NCI-H1417 (cell line): ENCODE results near the gene PRDX6.
"Not testable (repeated sequence)": the region's sequence is repeated elsewhere in the genome, so short reads cannot be mapped to it uniquely, and the experiment has no call there.

Experiments used
- DNase-seq, 3 experiments: peaks; one replicate each; lab custom pipeline; 2025; lab: John Stamatoyannopoulos, UW

PRDX6 gene

GRCh38 chr1:173477286-173478093 lies at the start of gene PRDX6:
Gene PRDX6, plus strand, starts transcription at chr1:173477335. Its CDS starts 63 bp downstream, at chr1:173477398.
- peak; percentile 78 to 95 (median 91) for DNase-seq

DNA sequence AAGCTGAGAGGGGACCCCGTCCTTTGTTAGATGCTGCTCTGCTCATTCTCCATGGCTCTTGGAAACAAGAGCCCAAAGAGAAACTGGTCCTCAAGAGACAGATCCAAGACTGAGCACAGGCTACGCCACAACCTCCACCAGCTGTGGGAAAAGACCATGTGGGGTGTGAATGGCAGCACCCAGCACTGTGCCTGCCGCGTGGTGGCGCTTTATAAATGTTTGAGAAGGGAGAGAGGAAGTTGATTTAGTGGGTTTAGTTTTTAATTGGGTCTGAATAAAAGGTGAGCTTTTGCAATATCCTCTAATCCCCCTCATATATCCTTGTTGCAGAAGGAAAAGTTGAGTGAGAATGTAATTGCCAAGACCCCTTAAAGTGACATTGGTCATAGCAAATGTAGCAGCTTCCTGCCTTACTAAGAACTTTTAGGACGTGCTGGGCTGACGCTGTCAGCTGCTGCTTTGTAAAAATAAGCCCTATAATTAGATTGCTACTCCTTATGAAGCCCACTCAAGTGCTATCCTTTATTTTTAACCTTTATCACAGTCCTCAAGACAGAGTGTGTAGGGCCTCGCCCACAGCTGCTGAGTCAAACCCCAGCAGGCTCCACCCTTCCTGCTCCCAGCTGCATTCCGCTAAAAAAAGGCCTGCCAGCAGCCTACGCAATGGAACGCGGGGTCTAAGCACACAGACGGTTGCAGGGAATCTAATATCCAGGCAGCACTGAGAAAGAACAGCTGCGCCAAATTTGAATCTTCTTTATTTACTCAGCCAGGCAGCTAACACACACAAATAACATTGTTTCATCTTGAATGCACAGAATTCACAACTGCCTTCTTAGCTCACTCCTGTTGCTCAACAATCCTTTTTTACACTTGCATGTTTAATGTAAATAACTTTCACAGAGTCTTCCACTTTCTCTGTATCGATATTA lies 47.4 kb upstream of the PRDX6 start:
- peak in 2 of 3 experiments; percentile 27 to 52 for DNase-seq

DNA sequence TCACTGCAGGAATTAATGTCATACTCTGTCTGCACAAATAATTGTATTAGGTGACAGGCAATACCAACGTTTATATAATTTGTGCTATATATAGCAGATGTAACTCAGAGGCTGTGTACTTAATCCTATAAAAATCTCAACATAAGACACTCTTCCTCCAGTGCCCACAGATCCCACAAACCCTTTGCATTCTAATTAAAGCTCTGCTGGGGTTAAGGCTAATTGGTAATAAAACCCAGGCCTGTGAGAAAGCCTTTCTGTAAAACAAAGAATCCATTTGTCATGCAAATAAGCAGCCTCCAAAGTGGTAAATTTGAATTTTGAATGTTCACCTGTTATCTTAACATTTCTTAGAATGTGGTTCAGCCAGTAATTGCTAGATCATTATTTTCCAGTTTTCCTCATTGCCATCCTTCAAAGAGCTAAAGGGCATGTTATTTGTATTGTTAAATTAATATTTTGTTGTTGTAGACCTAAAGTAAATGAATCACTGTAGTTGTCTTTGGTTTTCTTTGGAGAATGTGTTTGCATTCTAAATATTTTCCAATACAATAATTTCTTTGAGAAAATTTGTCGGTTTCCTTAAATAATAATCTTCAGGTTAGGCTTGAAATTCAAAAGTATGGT lies 46.3 kb upstream of the PRDX6 start:
- no peak for DNase-seq

DNA sequence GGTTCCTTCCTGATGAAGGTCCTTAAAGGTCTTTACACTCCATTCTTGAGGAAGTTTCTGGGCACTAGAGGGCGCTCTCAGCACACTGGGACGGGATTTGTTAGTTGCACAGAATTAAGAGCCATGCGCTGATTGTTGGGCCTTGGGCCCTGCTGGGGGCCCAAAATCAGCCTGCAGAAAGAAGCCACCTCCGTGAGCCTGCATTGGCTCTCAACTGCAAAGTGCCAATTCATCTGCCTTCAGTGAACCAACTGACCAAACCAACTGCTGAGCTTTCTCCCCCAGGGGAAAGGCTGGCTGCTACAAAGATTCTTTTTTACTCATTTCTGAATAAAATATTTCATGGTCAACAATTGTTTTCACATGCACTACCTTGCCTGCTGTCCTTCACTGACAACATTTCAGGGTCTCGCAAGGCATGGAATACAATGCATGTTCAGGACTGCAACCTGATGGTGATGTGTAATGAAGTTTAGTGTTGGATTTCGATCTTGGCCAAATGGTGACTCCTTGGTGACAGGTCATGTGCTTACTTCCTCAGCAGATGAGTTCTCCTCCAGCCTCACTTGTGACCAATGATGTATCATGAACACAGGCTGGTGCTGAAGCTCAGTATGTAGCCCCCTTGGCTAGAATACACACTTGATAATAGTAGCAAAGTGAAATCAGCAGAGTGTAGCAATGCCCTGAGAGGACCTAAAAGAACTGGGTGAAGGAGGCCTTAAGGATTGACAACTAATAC lies 45.7 kb upstream of the PRDX6 start:
- peak; percentile 71 to 97 (median 93) for DNase-seq

GRCh38 chr1:173432331-173432730 lies 44.8 kb upstream of the PRDX6 start:
- no peak for DNase-seq

DNA sequence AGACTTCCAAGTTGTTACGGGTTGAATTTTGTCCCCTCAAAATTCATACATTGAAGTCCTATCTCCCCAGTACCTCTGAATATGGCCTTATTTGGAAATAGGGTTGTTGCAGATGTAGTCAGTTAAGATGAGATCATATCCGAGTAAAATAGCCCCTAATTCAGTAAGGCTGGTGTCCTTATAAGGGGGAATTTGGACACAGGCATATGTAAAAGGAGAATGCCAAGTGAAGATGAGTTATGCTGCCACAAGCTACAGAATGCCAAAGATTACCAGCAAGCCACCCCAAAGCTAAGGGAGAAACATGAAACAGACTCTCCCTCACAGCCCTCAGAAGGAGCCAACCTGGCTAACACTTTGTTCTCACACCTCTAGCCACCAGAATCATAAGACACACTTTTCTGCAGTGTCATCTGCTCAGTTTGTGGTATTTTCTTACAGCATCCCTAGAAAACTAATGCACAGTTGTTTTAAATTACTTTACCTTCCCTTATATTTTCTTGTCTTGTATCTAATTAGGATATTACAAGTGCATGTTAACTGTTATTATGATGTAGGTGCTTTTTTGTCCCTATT lies 43.3 kb upstream of the PRDX6 start:
- no peak for DNase-seq

GRCh38 chr1:173436841-173437428 lies 40.2 kb upstream of the PRDX6 start:
- DNase-seq: no peak

DNA sequence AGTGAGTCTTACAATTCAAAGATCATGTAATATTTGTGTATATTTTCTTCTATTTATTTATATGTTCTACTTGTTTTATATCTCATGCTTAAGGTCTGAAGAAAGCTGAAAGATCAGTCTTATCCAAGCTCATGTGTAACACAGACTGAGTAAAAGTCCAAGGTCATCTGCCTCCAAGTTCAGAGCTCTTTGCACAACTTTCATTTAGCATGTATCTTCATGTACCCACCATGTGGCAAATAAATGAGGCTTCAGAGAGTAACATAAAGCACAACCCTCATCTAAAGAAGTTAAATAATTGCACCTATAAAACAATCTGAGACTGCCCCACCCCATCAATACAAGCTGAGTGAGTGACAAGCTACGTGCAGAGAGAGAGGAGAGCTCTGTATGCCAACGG lies 38.5 kb upstream of the PRDX6 start:
- no peak for DNase-seq

- no peak for DNase-seq
Measured at GRCh38 chr1:173440430-173440829, 36.7 kb upstream of the PRDX6 start.

DNA sequence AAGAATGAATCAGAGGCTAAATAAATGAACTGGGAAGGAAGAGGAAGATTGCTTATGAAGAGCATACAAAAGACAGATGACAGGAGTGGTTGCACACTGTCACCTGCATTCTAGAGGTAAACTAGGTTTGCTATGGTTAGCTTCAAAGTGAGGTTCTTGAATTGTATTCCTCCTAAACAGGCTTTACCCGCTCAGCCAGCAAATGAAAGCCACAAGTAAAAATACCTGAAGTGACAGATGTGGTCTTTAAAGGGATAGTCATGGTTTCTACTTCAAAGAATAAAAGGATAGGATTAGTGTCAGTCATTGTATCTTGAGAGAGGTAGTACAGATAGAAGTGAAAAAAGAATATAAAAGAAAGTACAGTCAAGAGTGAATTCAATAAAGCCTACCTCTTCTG lies 32.4 kb upstream of the PRDX6 start:
- no peak for DNase-seq

DNA sequence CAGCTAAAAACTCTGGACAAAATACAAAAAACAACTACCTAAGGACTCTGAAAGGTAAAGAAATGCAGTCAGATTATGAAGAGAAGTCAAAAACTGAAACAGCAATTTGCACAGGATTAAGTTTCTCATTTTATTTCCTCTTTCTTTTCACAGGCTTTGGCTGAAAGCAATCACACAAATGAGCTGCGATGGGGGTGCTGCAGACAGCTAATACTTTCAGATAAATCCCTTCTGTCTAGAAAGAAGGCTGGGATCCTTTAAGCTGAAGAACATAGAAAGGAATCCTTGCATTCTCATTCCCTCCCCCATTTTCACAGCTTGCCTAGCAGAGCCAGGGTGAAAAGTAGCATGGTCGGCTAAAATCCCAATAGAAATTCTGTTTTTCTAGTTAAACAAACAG lies 32.0 kb upstream of the PRDX6 start:
- no peak for DNase-seq

GRCh38 chr1:173445656-173446055 lies 31.5 kb upstream of the PRDX6 start:
- DNase-seq: no peak

DNA sequence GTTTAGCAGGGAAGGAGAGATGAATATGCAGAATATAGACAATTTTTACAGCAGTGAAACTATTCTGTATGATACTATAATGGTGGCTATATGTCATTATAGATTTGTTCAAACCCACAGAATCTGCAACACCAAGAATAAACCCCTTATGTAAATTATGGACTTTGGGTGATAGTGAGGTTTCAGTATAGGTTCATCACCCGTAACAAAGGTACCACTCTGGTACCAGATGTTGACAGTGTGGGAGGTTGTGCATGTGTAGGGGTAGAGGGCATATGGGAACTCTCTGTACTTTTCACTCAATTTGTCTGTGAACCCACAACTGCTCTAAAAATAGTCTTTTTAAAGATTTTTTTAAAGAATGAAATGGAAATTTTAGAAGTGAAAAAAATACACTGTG lies 29.9 kb upstream of the PRDX6 start:
- DNase-seq: no peak

GRCh38 chr1:173448945-173449344 lies 28.2 kb upstream of the PRDX6 start:
- no peak for DNase-seq

DNA sequence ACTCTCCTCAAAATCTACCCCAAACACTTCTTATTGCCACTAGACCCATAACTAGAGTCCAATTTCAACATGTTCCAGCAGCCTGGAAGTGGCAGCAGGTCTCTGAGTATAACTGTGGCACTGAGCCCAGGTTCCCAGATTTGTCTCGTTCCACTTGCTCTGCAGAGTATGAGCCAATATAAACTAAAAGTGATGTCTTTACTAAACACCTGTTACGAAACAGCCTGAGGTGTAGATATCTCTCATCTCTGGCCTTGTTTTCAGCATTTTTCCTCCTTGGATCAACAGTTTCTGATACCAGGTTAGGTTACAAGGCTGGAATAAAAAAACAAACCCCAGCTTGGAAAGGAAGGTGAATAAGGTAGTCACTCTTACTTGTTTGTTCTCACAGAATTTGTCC lies 25.2 kb upstream of the PRDX6 start:
- no peak for DNase-seq

DNA sequence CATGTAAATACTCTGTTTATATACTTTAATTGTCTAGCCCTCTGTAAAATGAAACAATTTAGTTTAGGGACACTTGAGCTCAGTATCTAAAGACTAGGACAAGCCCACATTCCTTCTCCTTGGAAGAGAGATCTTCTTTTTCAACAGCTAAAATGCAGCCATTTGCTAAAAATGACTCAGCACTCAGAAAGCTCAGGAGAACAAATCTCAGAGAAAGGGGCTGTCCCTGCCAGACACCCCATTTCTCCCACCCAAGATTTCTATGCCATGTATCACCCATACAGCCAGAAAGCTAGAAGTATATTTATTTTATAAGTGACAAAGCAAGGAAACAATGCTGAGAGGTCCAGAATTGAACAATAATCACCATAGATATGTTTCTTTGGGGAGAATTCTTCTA lies 23.2 kb upstream of the PRDX6 start:
- DNase-seq: no peak

GRCh38 chr1:173454966-173455524 lies 22.1 kb upstream of the PRDX6 start:
- DNase-seq: no peak

- DNase-seq: no peak
Measured at GRCh38 chr1:173459885-173460284, 17.2 kb upstream of the PRDX6 start.

DNA sequence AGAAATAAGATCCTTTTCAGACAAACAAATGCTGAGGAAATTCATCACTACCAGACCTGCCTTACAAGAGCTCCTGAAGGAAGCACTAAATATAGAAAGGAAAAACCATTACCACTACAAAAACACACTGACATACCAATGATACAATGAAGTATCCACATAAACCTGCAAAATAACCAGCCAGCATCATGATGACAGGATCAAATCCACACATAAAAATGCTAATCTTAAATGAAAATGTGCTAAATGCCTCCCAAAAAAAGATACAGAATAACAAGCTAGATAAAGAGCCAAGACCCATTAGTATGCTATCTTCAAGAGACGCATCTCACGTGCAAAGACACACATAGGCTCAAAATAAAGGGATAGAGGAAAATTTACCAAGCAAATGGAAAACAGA lies 14.5 kb upstream of the PRDX6 start:
- DNase-seq: not testable (repeated sequence)

GRCh38 chr1:173464185-173464584 lies 12.9 kb upstream of the PRDX6 start:
- not testable (repeated sequence) for DNase-seq

DNA sequence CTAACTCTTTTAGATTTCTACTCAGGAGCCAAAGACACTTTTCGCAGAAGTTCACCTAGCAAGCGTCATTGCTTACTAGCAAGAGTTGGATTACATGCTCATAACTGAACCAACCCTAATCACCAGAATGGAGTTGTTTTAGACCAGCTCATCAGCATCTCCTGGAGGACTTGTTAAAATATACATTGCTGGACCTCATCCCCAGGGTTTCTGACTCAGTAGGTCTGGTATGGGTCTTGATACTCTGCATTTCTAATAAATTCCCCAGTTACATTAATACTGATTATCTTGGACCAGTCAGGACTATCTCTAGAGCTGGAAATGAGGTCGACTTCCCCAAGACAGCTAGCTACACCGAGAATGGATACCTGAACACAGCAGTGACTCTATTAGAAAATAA lies 9.7 kb upstream of the PRDX6 start:
- no peak for DNase-seq
